Transverse colon (tissue), 4 donors: ENCODE measurements around the gene PLEKHA3. TPM values are rescaled to one million over a fixed set of nuclear protein-coding genes. Genes with fewer than 3 reads are reported as not detected.

Experiments
- DNase-seq: peaks from one replicate; pipeline ENCODE4 v3.0.0-alpha.2; 2019
- H3K27ac ChIP-seq, 4 donors: fragments of 200-600 bp; sonication (generic); 2 replicates each; pipeline ENCODE4 v1.5.1; 2016 to 2018; ENCODE audit warnings: inconsistent platforms in 4 of 4
- H3K27me3 ChIP-seq: fragments of 200-600 bp; sonication (generic); 2 replicates; pipeline ENCODE4 v1.5.1; 2017; ENCODE audit warnings: inconsistent platforms
- H3K36me3 ChIP-seq, 4 donors: fragments of 200-600 bp; sonication (generic); 2 replicates each; pipeline ENCODE4 v1.5.1; 2017 to 2019; ENCODE audit warnings: inconsistent platforms in 4 of 4
- H3K4me1 ChIP-seq, 4 donors: fragments of 200-600 bp; sonication (generic); 2 replicates each; pipeline ENCODE4 v1.5.1; 2017 to 2020; ENCODE audit warnings: inconsistent platforms in 4 of 4
- H3K4me3 ChIP-seq, 4 donors: fragments of 200-600 bp; sonication (generic); 1 replicate in 1 of 4; 2 replicates in 3 of 4; pipeline versions ENCODE4 v1.5.1 to v1.6.1; 2017 to 2019; ENCODE audit warnings: inconsistent platforms in 4 of 4
- H3K9me3 ChIP-seq, 2 donors: fragments of 200-600 bp; sonication (generic); 2 replicates each; pipeline ENCODE4 v1.5.1; 2017 to 2019; ENCODE audit warnings: inconsistent platforms in 2 of 2
- EP300 ChIP-seq: sonication (generic); formaldehyde crosslinking; IDR thresholded peaks from one replicate; pipeline ENCODE4 v1.6.1; 2017; ENCODE audit warnings: antibody characterized with exemption, low read depth
- POLR2A ChIP-seq: fragments of 450-650 bp; IDR thresholded peaks from one replicate; pipeline ENCODE4 v1.6.1; 2016; ENCODE audit warnings: antibody characterized with exemption, mild to moderate bottlenecking, moderate library complexity
- POLR2AphosphoS5 ChIP-seq, 3 donors: sonication (generic); formaldehyde crosslinking; IDR thresholded peaks; one replicate each; pipeline ENCODE4 v1.6.1; 2016; ENCODE audit warnings: antibody characterized with exemption in 3 of 3
- WGBS, 2 donors: methylation state at CpG; one replicate each; pipeline ENCODE4 v1.1.5; 2018; ENCODE audit warnings: low coverage in 1 of 2; 5-methylcytosine and 5-hydroxymethylcytosine counted together
- in situ Hi-C, 4 donors: fragments of 200-750 bp; cut with MboI; loops; one replicate each; pipeline versions ENCODE4 v1.15.0 to v1.15.1; 2017; ENCODE audit warnings: low sequenced_read_pairs in 3 of 4, low pct_ligation_motif_present in 1 of 4, low pct_unique_long_range_greater_than_20kb in 1 of 4
- intact Hi-C: fragments of 100-400 bp; cut with DNase I; formaldehyde crosslinking; loops from one replicate; pipeline ENCODE4 v1.15.1; 2023; ENCODE audit warnings: low total_unique reads
- total RNA-seq, 4 donors: library from RNA; depleted of rRNA; stranded (reverse); fragments of >200 nt; gene quantifications; one replicate each; pipeline ENCODE4 v1.1.0, GENCODE V29; 2016
- TF ChIP-seq, protein P1 (sequence below), 5 experiments: fragments of 200-600 bp in 3 of 5; fragments of 450-650 bp in 2 of 5; sonication (generic) in 3 of 5; IDR thresholded peaks; 1 replicate in 2 of 5; 2 replicates in 3 of 5; pipeline ENCODE4 v1.5.1; 2016 to 2017; ENCODE audit warnings: antibody characterized with exemption in 5 of 5, inconsistent platforms in 3 of 5, mild to moderate bottlenecking in 2 of 5, moderate library complexity in 1 of 5

Gene PLEKHA3
- total RNA-seq, 4 donors from 2014 or later, result 8.2 to 83.2 (median 11.0) TPM

DNA sequence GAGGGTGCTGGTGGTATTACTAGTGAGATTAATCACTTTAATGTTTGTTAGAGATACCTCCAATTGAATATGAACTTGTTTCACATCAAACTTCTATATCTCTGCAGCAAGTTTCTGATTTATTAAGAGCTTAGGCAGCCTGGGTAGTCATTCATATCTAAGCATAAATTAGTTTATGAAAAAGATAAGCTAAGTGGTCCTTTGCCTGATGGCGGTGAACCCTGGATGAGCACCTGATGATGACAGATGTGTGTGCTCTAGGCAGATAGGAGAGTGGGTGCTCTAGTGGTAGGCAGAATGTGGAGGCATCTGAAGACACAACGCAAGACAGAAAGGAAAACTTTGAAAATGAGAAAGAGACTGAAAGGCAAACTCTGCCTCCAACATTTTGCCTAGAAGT is 6.9 kb upstream of the PLEKHA3 start:
- intact Hi-C loops, result no loop called here
- no peak overlapping the region for H3K27ac ChIP-seq
- DNase-seq, result no peak
- peaks cover 0 to 13% (median 3%) of the 10 kb centered on the region in 4 donors for H3K4me1 ChIP-seq
- in situ Hi-C loops, result no loop called here
- no peaks in the 10 kb centered on the region for H3K27me3 ChIP-seq
- no peak for TF ChIP-seq POLR2AphosphoS5 (IDR thresholded peaks at IDR 0.05)
- no peak for TF ChIP-seq POLR2A
- no peak for TF ChIP-seq EP300
- TF ChIP-seq, protein P1, sequence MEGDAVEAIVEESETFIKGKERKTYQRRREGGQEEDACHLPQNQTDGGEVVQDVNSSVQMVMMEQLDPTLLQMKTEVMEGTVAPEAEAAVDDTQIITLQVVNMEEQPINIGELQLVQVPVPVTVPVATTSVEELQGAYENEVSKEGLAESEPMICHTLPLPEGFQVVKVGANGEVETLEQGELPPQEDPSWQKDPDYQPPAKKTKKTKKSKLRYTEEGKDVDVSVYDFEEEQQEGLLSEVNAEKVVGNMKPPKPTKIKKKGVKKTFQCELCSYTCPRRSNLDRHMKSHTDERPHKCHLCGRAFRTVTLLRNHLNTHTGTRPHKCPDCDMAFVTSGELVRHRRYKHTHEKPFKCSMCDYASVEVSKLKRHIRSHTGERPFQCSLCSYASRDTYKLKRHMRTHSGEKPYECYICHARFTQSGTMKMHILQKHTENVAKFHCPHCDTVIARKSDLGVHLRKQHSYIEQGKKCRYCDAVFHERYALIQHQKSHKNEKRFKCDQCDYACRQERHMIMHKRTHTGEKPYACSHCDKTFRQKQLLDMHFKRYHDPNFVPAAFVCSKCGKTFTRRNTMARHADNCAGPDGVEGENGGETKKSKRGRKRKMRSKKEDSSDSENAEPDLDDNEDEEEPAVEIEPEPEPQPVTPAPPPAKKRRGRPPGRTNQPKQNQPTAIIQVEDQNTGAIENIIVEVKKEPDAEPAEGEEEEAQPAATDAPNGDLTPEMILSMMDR (IDR thresholded peaks at IDR 0.05), result no peak
- no peak overlapping the region for H3K4me3 ChIP-seq
- WGBS, 2 donors, result 93 to 95% methylated on average over 2 of the region's 2 CpGs
- H3K9me3 ChIP-seq, result no peaks in the 10 kb centered on the region
- no peaks in the 10 kb centered on the region for H3K36me3 ChIP-seq

DNA sequence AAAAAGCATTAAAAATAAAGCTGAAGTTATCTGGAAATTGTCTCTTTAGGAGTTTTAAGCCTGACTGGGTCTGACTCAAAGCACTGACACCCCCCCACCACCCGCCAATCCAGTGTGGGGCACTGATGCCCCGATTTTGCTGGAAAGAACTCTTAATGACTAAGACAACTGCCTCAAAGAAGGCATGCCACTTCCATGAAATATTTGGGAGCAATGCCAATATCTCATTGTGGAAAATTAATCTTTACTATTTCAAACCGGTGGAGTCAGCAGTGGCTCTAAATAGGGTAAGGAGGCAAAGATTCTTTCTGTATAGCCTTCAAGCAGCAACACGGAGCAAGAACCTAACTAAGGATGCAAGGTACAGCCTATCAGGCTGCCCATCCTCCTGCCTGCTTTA is 6.3 kb upstream of the PLEKHA3 start:
- 67 to 82% methylated on average over 1 to 4 of the region's 4 CpGs for WGBS, 2 donors
- H3K4me1 ChIP-seq, result peaks cover 0 to 13% (median 4%) of the 10 kb centered on the region in 4 donors
- no peaks in the 10 kb centered on the region for H3K9me3 ChIP-seq
- intact Hi-C loops, result no loop called here
- no peak for DNase-seq
- in situ Hi-C loops, result no loop called here
- H3K4me3 ChIP-seq, result no peak overlapping the region
- no peaks in the 10 kb centered on the region for H3K36me3 ChIP-seq
- H3K27ac ChIP-seq, result no peak overlapping the region
- no peaks in the 10 kb centered on the region for H3K27me3 ChIP-seq
- TF ChIP-seq EP300 (no peak), POLR2AphosphoS5 (IDR thresholded peaks at IDR 0.05) (no peak), POLR2A (no peak)
- TF ChIP-seq, protein P1 (IDR thresholded peaks at IDR 0.05), result no peak

DNA sequence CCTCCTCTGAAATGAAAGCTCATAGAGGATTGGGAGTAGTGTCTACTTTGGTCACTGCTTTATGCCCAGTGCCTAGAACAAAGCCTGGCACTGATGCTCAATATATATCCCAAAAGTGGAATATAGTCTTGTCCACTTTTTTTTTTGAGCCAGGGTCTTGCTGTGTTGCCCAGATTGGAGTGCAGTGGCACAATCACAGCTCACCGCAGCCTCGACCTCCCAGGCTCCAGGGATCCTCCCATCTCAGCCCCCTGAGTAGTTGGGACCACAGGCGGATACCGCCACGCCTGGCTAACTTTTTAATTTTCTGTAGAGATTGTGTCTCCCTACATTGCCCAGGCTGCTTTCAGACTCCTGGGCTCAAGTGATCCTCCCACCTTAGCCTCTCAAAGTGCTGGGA is 5.7 kb upstream of the PLEKHA3 start:
- Histone ChIP-seq H3K4me3 (no peak overlapping the region), H3K27me3 (no peaks in the 10 kb centered on the region), H3K36me3 (no peaks in the 10 kb centered on the region), H3K9me3 (no peaks in the 10 kb centered on the region), H3K27ac (no peak overlapping the region), H3K4me1 (peaks cover 0 to 18% (median 8%) of the 10 kb centered on the region in 4 donors)
- DNase-seq, result no peak
- in situ Hi-C loops, result no loop called here
- TF ChIP-seq POLR2A (no peak), POLR2AphosphoS5 (IDR thresholded peaks at IDR 0.05) (no peak), EP300 (no peak)
- TF ChIP-seq, protein P1 (IDR thresholded peaks at IDR 0.05), result no peak
- intact Hi-C loops, result no loop called here
- 97 to 100% methylated on average over 1 to 5 of the region's 5 CpGs for WGBS, 2 donors

DNA sequence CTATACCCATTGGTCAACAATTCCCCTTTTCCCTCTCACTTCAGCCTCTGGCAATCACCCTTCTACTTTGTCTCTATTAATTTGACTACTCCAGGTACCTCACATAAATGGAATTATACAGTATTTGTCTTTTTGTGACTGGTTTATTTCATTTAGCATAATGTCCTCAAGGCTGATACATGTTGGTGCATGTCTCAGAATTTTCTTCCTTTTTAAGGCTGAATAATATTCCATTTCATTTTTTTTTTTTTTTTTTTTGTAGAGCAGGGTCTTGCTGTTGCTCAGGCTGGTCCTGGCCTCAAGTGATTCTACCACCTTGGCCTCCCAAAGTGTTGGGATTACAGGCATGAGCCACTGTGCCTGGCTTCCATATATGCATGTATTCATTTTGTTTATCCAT is 3.8 kb upstream of the PLEKHA3 start:
- no peaks in the 10 kb centered on the region for H3K36me3 ChIP-seq
- H3K4me3 ChIP-seq, result no peak overlapping the region
- no peaks in the 10 kb centered on the region for H3K9me3 ChIP-seq
- DNase-seq, result no peak
- no peak for TF ChIP-seq POLR2AphosphoS5 (IDR thresholded peaks at IDR 0.05)
- TF ChIP-seq EP300, result no peak
- TF ChIP-seq, protein P1 (IDR thresholded peaks at IDR 0.05), result no peak
- TF ChIP-seq POLR2A, result no peak
- intact Hi-C loops, result no loop called here
- H3K4me1 ChIP-seq, result peaks cover 5 to 27% (median 16%) of the 10 kb centered on the region in 4 donors
- H3K27me3 ChIP-seq, result no peaks in the 10 kb centered on the region
- in situ Hi-C loops, result no loop called here
- H3K27ac ChIP-seq, result no peak overlapping the region
